Activated T-helper 1 cell treated with anti-CD3 and anti-CD28 coated beads, Interleukin-12 subunit alpha, Interleukin-12 subunit beta, Interleukin-2, Interleukin-4 antibody, amounts not matched to agents 30 ng/mL and 10 ng/mL and 1 ng/mL, durations not matched to agents 14 hours and 24 hours and 36 hours (primary cell): ENCODE measurements around the gene NPL. TPM values are rescaled to one million over a fixed set of nuclear protein-coding genes. Genes with fewer than 3 reads are reported as not detected.

Experiments used
- DNase-seq: peaks from one replicate; pipeline ENCODE4 v3.0.0; 2021; ENCODE audit warnings: low spot score
- H3K27ac Mint-ChIP-seq: one replicate; pipeline ENCODE4 v1.8.0; 2021; ENCODE audit warnings: mild to moderate bottlenecking, mixed read lengths
- H3K27me3 Mint-ChIP-seq: one replicate; pipeline ENCODE4 v1.8.0; 2022; ENCODE audit warnings: mild to moderate bottlenecking, moderate library complexity, mixed read lengths; ENCODE audit not compliant: insufficient read depth
- H3K36me3 Mint-ChIP-seq: one replicate; pipeline ENCODE4 v1.8.0; 2021; ENCODE audit warnings: low read depth, mixed read lengths
- H3K4me1 Mint-ChIP-seq: one replicate; pipeline ENCODE4 v1.8.0; 2021; ENCODE audit warnings: low read depth, mixed read lengths
- H3K4me3 Mint-ChIP-seq: one replicate; pipeline ENCODE4 v1.8.0; 2021; ENCODE audit warnings: mild to moderate bottlenecking, moderate library complexity, mixed read lengths
- H3K9me3 Mint-ChIP-seq: one replicate; pipeline ENCODE4 v1.8.0; 2021; ENCODE audit warnings: mixed read lengths
- intact Hi-C: fragments of 100-400 bp; cut with micrococcal nuclease; formaldehyde crosslinking; loops from one replicate; pipeline ENCODE4 v1.15.1; 2024
- total RNA-seq: library from RNA; stranded (reverse); gene quantifications from 2 replicates; pipeline ENCODE4 v1.2.3, GENCODE V29; 2022

The NPL gene
- total RNA-seq, 1 donor from 2014 or later, result 6.9 TPM

DNA sequence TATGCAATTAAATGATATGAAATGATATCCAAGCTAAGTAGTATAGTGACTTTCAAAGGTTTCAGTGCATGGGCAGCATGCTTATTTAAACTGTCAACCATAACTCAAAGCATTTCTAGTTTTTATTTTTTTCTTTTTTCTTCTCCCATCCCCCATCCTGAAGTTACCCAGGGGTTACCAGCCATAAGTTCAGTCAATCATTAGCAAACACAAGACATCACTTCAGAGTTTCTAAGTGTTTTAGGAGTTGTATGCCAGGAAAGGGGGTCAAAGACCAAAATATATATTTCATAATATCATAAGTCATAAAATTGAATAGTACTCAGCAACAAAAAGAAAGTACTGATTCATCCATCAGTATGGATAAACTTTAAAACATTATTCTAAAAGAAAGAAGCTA is 78.3 kb downstream of the NPL start:
- Mint-ChIP-seq H3K27me3 (no peaks in the 10 kb centered on the region), H3K4me3 (no peak overlapping the region), H3K9me3 (no peaks in the 10 kb centered on the region), H3K36me3 (peaks cover 59% of the 10 kb centered on the region), H3K27ac (no peak overlapping the region), H3K4me1 (peaks cover 12% of the 10 kb centered on the region)
- intact Hi-C loops, result loop anchor here (10.0 kb wide), 1 partner anchor 657 kb away; no protein-coding TSS in a partner anchor
- no peak for DNase-seq

- Mint-ChIP-seq H3K27me3 (no peaks in the 10 kb centered on the region), H3K27ac (no peak overlapping the region), H3K4me1 (peaks cover 17% of the 10 kb centered on the region), H3K4me3 (no peak overlapping the region), H3K36me3 (peaks cover 69% of the 10 kb centered on the region), H3K9me3 (no peaks in the 10 kb centered on the region)
- DNase-seq, result no peak
- intact Hi-C loops, result loop anchor here (10.0 kb wide), 1 partner anchor 656 kb away; no protein-coding TSS in a partner anchor
Observed at GRCh38 chr1:182869241-182869666, 79.7 kb downstream of the NPL start.

- Mint-ChIP-seq H3K4me1 (peaks cover 25% of the 10 kb centered on the region), H3K36me3 (peaks cover 71% of the 10 kb centered on the region), H3K27ac (no peak overlapping the region), H3K4me3 (no peak overlapping the region), H3K27me3 (no peaks in the 10 kb centered on the region), H3K9me3 (no peaks in the 10 kb centered on the region)
- intact Hi-C loops, result no loop called here
- DNase-seq, result no peak
Observed at GRCh38 chr1:182872881-182873280, 83.3 kb downstream of the NPL start.

DNA sequence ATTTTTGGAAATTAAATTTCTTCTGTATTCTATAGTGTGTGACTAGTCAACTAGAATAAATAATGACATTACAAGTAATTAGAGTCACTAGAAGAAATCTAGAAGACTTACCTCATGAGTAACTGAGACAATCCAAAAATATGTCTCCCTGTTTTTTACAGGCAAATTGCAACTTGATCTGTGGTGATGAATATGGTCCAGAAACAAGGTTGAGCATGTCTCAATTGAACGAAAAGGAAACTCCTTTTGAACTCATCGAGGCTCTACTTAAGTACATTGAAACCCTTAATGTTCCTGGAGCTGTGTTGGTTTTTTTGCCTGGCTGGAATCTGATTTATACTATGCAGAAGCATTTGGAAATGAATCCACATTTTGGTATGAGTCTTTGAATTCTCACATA is 86.3 kb downstream of the NPL start:
- Mint-ChIP-seq H3K4me1 (peaks cover 34% of the 10 kb centered on the region), H3K27ac (no peak overlapping the region), H3K27me3 (no peaks in the 10 kb centered on the region), H3K36me3 (peaks cover 87% of the 10 kb centered on the region), H3K9me3 (no peaks in the 10 kb centered on the region), H3K4me3 (no peak overlapping the region)
- no peak for DNase-seq
- intact Hi-C loops, result loop anchor here (2.0 kb wide), 1 partner anchor 13 kb away; no protein-coding TSS in a partner anchor

- H3K36me3 Mint-ChIP-seq, result peaks cover 86% of the 10 kb centered on the region
- H3K9me3 Mint-ChIP-seq, result no peaks in the 10 kb centered on the region
- no peak overlapping the region for H3K4me3 Mint-ChIP-seq
- intact Hi-C loops, result loop anchor here (2.0 kb wide), 1 partner anchor 15 kb away; no protein-coding TSS in a partner anchor
- H3K27me3 Mint-ChIP-seq, result no peaks in the 10 kb centered on the region
- H3K27ac Mint-ChIP-seq, result no peak overlapping the region
- DNase-seq, result no peak
- peaks cover 34% of the 10 kb centered on the region for H3K4me1 Mint-ChIP-seq
Observed at GRCh38 chr1:182877331-182877730, 87.8 kb downstream of the NPL start.

DNA sequence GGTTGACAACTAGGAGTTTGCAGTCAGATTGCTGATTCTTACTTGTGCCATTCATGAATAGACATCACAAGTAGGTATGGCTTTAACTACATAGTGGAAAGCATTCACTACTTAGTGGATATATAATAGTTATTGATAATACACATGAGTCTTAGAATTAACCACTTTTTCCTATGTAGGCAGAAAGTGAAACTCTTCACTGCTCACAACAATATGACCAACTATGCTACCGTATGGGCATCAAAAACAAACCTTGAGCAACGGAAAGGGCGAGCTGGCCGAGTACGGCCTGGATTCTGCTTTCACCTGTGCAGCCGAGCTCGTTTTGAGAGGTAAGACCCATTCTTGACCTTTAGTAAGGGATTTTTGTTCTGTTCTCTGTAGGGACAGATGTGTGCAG is 88.3 kb downstream of the NPL start:
- H3K36me3 Mint-ChIP-seq, result peaks cover 88% of the 10 kb centered on the region
- H3K27ac Mint-ChIP-seq, result peak overlapping the region; percentile 66
- intact Hi-C loops, result loop anchor here (2.0 kb wide), 2 partner anchors 15 to 29 kb away; no protein-coding TSS in a partner anchor
- DNase-seq, result no peak
- no peaks in the 10 kb centered on the region for H3K27me3 Mint-ChIP-seq
- no peaks in the 10 kb centered on the region for H3K9me3 Mint-ChIP-seq
- H3K4me1 Mint-ChIP-seq, result peaks cover 34% of the 10 kb centered on the region
- H3K4me3 Mint-ChIP-seq, result no peak overlapping the region

Other genes starting within 250 kb of the NPL start
- 4.6 and 5.0 TPM in 2 replicates for gene RNASEL, start 200.5 kb upstream of the NPL start, total RNA-seq
- 138 and 143 TPM in 2 replicates for gene RGS16, start 185.4 kb upstream of the NPL start, total RNA-seq
- gene RGS8, start 105.2 kb upstream of the NPL start, total RNA-seq, result not detected in 2 replicates
- 346 and 355 TPM in 2 replicates for gene DHX9, start 49.6 kb downstream of the NPL start, total RNA-seq
- not detected in 2 replicates for gene SHCBP1L, start 163.4 kb downstream of the NPL start, total RNA-seq
- 0.44 and 0.49 TPM in 2 replicates for gene LAMC1, start 233.6 kb downstream of the NPL start, total RNA-seq